GM18505 (cell line): ENCODE results near the gene RAB40C.

Experiments used
- ATAC-seq: cut with Tn5 transposase; IDR thresholded peaks from one replicate; pipeline ENCODE4 v1.9.1; 2021; ENCODE audit not compliant: unreplicated experiment
- POLR2A ChIP-seq: IDR thresholded peaks from 4 replicates; pipeline ENCODE4 v1.6.1; 2011; ENCODE audit warnings: borderline replicate concordance; ENCODE audit not compliant: insufficient read depth, insufficient read length; ENCODE audit errors: extremely low read depth

RAB40C gene, protein sequence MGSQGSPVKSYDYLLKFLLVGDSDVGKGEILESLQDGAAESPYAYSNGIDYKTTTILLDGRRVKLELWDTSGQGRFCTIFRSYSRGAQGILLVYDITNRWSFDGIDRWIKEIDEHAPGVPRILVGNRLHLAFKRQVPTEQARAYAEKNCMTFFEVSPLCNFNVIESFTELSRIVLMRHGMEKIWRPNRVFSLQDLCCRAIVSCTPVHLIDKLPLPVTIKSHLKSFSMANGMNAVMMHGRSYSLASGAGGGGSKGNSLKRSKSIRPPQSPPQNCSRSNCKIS

DNA sequence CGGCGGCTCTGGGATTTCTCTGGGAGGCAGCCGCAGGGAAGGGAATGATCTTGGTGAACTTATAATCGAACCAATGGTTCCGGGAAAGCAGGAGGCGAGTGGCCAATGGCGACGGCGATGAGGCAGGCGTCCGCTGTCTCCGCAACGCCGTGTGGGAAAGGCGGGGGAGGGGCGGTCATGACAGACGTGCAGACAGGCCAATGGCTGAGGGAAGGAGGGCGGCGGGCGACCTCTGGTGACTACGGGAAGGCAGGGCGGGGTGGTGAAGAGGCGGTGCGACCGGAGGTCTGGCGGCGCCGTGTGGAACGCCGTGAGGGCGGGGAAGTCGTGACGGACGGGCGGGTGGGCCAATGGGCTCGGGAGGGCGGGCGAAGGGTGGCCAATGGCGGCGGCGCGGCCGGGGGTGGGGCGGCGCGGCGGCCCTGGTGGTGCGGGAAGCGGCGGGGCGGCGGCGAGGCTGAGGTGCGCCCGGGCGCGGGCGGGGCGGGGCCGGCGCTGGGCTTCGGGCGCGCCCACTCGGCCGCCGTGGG lies at the start of gene RAB40C:
Gene RAB40C (plus strand): TSS at position 409 of the 530 bp plus-strand sequence. CDS start 226 bp downstream, outside the sequence.
- TF ChIP-seq POLR2A = no peak

DNA sequence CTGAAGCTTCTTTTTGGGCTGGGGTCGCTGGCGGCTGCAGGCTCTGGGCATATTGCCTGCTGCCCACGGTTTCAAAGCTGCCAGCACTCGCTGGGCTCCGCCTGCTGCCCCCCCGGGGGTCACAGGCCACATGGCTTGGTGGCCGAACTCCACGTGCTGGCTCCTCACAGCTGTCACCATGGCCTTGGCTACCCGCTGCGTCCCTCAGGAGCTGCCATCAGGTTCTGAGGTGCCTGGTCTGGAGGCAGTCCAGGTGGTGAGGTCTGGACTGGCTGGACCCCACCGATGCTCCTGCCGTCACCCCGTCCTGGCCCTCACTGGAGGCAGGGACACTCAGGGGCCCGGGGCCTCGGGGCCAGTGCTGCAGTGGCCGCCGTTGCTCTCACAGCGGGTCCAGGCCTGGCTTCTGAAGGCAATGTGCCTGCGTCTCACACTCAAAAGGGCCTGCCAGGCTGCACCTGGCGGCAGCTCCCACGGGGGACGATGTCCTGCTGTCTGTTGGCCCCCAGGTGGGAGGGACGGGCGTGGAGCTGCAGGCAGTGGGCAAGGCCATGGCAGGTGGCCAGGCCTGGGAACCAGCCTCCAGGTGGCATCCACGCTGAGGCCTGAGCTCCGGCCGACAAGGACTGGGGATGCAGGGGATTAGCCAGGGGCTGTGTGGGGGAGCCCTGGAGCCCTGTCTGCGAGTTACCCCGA lies 49.1 kb upstream of the RAB40C start:
- no peak for TF ChIP-seq POLR2A
- no peak for ATAC-seq

More for the DNA sequence above, at the start of gene RAB40C:
- peak; percentile 71 for ATAC-seq

DNA sequence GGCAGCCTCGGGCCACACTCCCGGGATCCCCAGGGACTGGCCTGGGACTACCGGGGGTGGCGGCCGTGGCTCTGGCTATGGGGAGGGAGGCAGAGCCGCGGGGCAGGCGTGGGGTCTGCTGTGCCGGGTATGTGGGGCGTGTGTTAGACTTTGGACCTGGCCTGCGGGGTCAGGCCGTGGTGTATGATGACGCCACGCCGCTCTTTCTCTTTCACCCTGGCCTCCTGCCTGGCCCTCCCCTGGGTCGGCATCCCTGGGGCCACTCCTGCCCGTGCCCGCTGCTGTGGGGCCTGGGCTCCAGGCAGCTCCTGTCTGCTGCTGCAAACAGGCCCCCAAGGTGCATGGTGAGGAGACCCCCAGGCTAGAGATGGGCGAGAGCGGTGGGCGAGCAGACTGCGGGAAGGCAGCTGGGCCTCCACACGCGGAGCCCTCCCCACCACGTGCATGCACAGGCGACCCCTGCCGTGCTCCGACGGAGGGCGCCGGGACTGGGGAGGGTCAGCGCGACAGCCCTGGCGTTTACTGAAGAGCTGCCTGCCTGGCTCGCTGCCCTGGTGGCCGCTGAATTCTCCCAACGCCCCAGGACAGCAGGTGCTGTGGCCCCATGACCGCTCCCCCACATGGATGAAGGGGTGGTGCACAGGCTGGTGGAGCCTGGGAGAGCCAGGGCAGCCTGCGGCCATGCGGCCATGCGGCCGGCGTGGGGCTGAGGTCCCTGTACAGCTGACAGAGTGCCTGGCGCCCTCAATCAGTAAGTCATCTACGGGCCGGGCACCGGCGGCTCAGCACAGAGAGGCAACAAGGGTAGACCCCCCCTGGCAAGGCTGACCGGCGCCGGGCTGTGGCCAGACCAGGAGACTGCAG lies 46.3 kb upstream of the RAB40C start:
- ATAC-seq = no peak
- TF ChIP-seq POLR2A = no peak

DNA sequence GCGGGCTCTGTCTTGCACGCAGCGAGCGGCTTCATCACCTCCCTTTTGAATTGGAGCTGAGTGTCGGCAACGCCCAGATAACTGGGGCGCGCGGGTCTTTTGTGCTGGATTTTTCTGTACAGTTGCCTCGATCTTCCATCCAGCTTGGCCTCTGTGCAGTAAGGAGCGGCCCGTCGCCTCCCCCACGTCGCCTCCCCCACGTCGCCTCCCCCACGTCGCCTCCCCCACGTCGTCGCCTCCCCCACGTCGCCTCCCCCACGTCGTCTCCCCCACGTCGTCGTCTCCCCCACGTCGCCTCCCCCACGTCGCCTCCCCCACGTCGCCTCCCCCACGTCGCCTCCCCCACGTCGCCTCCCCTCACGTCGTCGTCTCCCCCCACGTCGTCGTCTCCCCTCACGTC lies 45.3 kb upstream of the RAB40C start:
- no peak for TF ChIP-seq POLR2A
- no peak for ATAC-seq

DNA sequence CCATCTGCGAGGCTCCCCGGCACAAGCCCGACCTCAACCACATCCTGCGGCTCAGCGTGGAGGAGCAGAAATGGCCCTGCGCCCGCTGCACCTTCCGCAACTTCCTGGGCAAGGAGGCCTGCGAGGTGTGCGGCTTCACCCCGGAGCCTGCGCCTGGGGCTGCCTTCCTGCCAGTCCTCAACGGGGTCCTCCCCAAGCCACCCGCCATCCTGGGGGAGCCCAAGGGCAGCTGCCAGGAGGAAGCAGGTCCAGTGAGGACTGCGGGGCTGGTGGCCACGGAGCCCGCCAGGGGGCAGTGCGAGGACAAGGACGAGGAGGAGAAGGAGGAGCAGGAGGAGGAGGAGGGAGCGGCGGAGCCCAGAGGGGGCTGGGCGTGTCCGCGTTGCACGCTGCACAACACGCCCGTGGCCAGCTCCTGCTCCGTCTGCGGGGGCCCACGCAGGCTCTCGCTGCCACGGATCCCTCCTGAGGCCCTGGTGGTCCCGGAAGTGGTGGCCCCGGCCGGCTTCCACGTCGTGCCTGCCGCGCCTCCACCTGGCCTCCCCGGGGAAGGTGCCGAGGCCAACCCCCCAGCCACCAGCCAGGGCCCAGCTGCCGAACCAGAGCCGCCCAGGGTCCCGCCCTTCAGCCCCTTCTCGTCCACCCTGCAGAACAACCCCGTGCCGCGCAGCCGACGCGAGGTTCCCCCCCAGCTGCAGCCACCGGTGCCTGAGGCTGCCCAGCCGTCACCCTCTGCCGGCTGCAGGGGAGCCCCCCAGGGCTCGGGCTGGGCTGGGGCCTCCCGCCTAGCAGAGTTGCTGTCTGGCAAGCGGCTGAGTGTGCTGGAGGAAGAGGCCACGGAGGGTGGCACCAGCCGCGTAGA lies 42.7 kb upstream of the RAB40C start:
- no peak for ATAC-seq
- TF ChIP-seq POLR2A = no peak

DNA sequence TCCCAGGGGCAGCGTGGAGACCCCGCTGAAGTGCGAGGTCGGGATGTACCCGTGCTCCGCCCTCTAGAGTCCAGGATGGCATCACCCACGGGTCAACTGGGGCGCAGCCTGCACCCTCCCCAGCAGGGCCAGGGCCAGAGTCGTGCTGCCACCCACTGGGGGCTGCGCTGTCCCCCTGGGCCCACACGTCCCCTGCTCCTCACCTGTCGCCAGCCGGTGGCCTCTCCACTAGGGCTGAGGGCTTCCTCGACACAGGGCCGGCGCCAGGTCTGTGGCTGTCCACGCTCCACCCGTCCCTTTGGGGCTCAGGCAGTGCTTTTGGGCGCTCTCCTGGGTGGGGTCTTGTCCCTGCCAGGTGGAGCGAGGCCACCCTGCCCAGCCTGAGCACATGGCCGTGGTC lies 41.3 kb upstream of the RAB40C start:
- no peak for TF ChIP-seq POLR2A
- ATAC-seq = no peak

DNA sequence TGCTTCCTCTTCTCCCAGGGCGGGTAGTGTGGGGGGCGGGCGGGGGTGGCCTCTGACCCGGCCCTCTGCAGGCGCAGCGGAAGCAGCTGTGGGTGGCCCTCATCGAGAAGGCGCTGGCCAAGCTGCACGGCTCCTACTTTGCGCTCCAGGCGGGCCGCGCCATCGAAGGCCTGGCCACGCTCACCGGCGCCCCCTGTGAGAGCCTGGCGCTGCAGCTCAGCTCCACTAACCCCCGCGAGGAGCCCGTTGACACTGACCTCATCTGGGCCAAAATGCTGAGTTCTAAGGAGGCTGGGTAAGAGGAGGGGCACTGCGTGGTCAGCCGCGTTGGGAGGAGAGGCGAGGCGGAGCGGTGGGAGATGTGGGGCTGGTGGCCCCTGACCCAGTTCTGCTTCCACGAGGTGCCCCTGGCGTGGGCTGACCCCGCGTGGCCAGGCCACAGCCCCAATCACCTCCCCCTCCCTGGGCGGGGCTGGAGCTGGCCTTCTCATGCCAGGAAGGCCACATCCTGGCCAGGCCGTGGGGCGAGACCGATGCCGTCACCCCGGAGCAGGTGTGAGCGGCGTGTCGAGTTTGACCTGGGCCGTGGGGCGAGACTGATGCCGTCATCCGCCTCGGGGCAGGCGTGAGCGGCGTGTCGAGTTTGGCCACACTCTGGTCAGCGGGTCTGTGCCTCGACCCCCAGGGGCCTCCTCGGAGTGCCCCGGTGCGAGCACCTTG lies 40.2 kb upstream of the RAB40C start:
- no peak for ATAC-seq
- TF ChIP-seq POLR2A = no peak

DNA sequence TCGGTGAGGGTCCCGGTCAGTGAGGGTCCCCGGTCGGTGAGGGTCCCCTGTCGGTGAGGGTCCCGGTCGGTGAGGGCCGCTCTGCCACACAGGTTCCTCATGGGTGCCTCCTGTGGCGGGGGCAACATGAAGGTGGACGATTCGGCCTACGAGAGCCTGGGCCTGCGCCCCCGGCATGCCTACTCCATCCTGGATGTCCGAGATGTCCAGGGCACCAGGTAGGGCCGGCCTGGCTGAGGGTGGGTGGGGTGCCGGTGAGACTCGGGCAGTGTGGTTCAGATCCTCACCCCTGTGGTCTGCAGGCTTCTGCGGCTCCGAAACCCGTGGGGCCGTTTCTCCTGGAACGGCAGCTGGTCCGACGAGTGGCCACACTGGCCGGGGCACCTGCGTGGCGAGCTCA lies 38.7 kb upstream of the RAB40C start:
- no peak for TF ChIP-seq POLR2A
- no peak for ATAC-seq

DNA sequence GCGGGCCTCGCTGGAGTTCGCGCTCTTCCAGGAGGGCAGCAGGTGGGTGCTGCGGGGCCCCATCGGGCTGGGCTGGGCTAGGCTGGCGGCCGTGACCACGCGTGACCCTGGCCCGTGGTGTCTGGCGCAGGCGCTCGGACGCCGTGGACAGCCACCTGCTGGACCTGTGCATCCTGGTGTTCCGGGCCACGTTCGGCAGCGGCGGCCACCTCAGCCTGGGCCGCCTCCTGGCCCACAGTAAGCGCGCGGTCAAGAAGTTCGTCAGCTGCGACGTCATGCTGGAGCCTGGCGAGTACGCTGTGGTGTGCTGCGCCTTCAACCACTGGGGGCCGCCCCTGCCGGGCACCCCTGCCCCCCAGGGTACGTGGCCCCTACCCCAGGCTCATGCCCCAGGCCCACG lies 37.7 kb upstream of the RAB40C start:
- TF ChIP-seq POLR2A = no peak
- no peak for ATAC-seq

DNA sequence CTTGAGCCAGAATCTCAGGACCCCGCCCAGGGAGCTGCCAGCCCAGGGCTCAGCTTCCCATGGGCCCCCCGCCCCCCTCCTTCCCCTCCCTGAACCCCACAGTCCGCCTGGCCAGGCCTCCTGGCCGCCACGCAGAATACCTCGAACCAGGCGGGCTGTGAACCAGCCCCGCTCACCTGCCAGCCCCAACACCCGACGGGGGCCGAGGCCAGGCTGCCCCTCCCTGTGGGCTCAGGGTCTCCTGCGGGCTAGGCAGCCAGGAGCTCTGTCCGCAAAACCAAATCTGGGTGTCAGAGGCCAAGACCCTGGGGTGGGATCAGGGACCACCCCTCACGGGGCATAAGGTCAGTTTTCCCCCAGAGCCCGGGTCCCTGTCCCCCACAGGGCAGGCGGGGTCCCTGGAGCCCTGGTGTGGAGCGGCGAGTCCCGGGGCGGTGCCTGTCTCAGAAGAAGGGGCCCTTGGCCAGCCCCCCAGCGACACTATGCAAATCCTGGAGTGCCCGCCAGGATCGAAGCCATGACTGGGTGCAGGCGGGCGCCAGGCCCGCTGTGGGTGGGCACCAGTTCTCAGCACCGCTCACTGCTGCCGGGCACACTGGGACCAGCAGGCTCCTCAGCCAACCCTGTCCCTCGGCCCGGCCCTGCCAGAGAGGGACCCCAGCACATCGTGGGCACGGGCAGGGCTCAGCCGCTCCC lies 36.1 kb upstream of the RAB40C start:
- no peak for ATAC-seq
- TF ChIP-seq POLR2A = no peak

DNA sequence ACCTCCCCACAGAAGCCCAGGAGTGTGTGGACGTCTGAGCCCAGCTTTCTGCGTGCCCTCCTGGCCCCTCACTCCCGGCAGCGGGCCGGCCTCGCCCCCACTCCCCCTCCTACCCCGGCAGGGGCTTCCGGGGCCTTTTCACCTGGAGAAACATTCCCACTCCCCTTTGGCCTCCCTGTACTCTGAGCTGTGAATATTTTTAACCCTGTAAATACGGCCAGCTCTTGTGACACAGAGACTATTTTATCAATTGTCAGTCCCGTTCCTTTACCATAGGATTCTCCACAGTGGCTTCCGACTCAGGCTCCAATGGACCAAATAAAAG lies 35.6 kb upstream of the RAB40C start:
- no peak for TF ChIP-seq POLR2A
- no peak for ATAC-seq
